Lower lobe of right lung (tissue), 2 donors: ENCODE data around the gene MT1F. TPM values are rescaled to one million over a fixed set of nuclear protein-coding genes. Genes with fewer than 3 reads are reported as not detected.

Experiments
- ATAC-seq, 2 donors: fragments of 200-7000 bp; cut with Tn5 transposase; one replicate each; pipeline ENCODE4 v1.9.1; 2020 to 2022; ENCODE audit warnings: mild to moderate bottlenecking in 2 of 2, moderate library complexity in 2 of 2
- DNase-seq: peaks from one replicate; pipeline ENCODE4 v3.0.0-alpha.2; 2020
- H3K27ac ChIP-seq: fragments of 200-600 bp; one replicate; pipeline ENCODE4 v1.8.0; 2022
- H3K27me3 ChIP-seq: fragments of 200-600 bp; one replicate; pipeline ENCODE4 v1.8.0; 2022; ENCODE audit warnings: low read depth
- H3K36me3 ChIP-seq: fragments of 200-600 bp; one replicate; pipeline ENCODE4 v1.8.0; 2022; ENCODE audit warnings: mild to moderate bottlenecking
- H3K4me1 ChIP-seq: fragments of 200-600 bp; one replicate; pipeline ENCODE4 v1.8.0; 2022
- H3K4me3 ChIP-seq: fragments of 200-600 bp; one replicate; pipeline ENCODE4 v1.8.0; 2022; ENCODE audit warnings: mild to moderate bottlenecking
- H3K9me3 ChIP-seq: fragments of 200-600 bp; one replicate; pipeline ENCODE4 v1.8.0; 2022
- CTCF ChIP-seq: fragments of 200-600 bp; IDR thresholded peaks from one replicate; pipeline ENCODE4 v1.8.0; 2022; ENCODE audit warnings: antibody characterized with exemption, mild to moderate bottlenecking
- intact Hi-C: fragments of 100-400 bp; cut with DNase I; formaldehyde crosslinking; loops from one replicate; pipeline ENCODE4 v1.11.0; 2022
- total RNA-seq: library from RNA; stranded (reverse); fragmentation: NEBNext Ultra II Directional; extraction: Animal tissue kit (Norgen Biotek cat#: 25700); gene quantifications from one replicate; pipeline ENCODE4 v1.2.1, GENCODE V29; 2021
- donor health status: DM: no; HTN: yes; CAD: no; lungs with severe emphysema.

MT1F gene
- total RNA-seq, 1 donor from 2014 or later: 12.6 TPM

GRCh38 chr16:56637814-56638750 is 19.7 kb upstream of the MT1F start, which contains the start of gene MT1A:
TSS of gene MT1A (plus strand) at chr16:56638666. CDS start at chr16:56638739, 73 bp downstream.
- H3K27me3 ChIP-seq: peaks cover 60% of the 10 kb centered on the region

GRCh38 chr16:56639045-56639444 is 18.7 kb upstream of the MT1F start:
- Histone ChIP-seq H3K27me3 (peaks cover 52% of the 10 kb centered on the region), H3K4me3 (no peak overlapping the region), H3K4me1 (peaks cover 44% of the 10 kb centered on the region), H3K9me3 (no peaks in the 10 kb centered on the region), H3K36me3 (no peaks in the 10 kb centered on the region), H3K27ac (peak overlapping the region; percentile 67)
- ATAC-seq (no peak), DNase-seq (no peak)
- no peak for TF ChIP-seq CTCF
- intact Hi-C loops: no loop called here

More at GRCh38 chr16:56637814-56638750, 19.7 kb upstream of the MT1F start, which contains the start of gene MT1A:
- intact Hi-C loops: no loop called here
- ATAC-seq (peak; percentile 81 to 84), DNase-seq (peak; percentile 74)
- peak within 1 kb of the TSS; percentile 57 for H3K4me3 ChIP-seq
- H3K36me3 ChIP-seq: no peaks in the 10 kb centered on the region
- TF ChIP-seq CTCF: no peak
- H3K27ac ChIP-seq: peak within 1 kb of the TSS; percentile 67
- H3K9me3 ChIP-seq: no peaks in the 10 kb centered on the region
- H3K4me1 ChIP-seq: peaks cover 39% of the 10 kb centered on the region

GRCh38 chr16:56640076-56640475 is 17.7 kb upstream of the MT1F start:
- intact Hi-C loops: no loop called here
- Histone ChIP-seq H3K9me3 (no peaks in the 10 kb centered on the region), H3K27ac (no peak overlapping the region), H3K4me1 (peaks cover 41% of the 10 kb centered on the region), H3K4me3 (no peak overlapping the region), H3K36me3 (no peaks in the 10 kb centered on the region), H3K27me3 (peaks cover 46% of the 10 kb centered on the region)
- DNase-seq: no peak
- no peak for ATAC-seq
- TF ChIP-seq CTCF: no peak

GRCh38 chr16:56641166-56641565 is 16.6 kb upstream of the MT1F start:
- intact Hi-C loops: no loop called here
- Histone ChIP-seq H3K27ac (no peak overlapping the region), H3K9me3 (no peaks in the 10 kb centered on the region), H3K4me3 (no peak overlapping the region), H3K27me3 (peaks cover 39% of the 10 kb centered on the region), H3K4me1 (peaks cover 32% of the 10 kb centered on the region), H3K36me3 (no peaks in the 10 kb centered on the region)
- DNase-seq (no peak), ATAC-seq (no peak)
- TF ChIP-seq CTCF: no peak

- intact Hi-C loops: no loop called here
- peak overlapping the region; percentile 49 for H3K4me3 ChIP-seq
- H3K4me1 ChIP-seq: peaks cover 27% of the 10 kb centered on the region
- no peaks in the 10 kb centered on the region for H3K36me3 ChIP-seq
- ATAC-seq (peak; percentile 96 to 98), DNase-seq (peak; percentile 87)
- H3K27me3 ChIP-seq: peaks cover 33% of the 10 kb centered on the region
- H3K27ac ChIP-seq: no peak overlapping the region
- H3K9me3 ChIP-seq: no peaks in the 10 kb centered on the region
- TF ChIP-seq CTCF: peak; percentile 47
Observed at GRCh38 chr16:56643080-56643778, 14.5 kb upstream of the MT1F start.
